Gastrocnemius medialis (tissue), 4 donors: ENCODE data around the gene ADAR.

Source experiments
- POLR2A ChIP-seq, 2 donors: fragments of 450-650 bp; IDR thresholded peaks; one replicate each; pipeline ENCODE4 v1.6.1; 2017; ENCODE audit warnings: antibody characterized with exemption in 2 of 2, mild to moderate bottlenecking in 2 of 2, moderate library complexity in 2 of 2
- TF ChIP-seq, protein P1 (sequence below), 5 experiments: fragments of 450-650 bp in 3 of 5; fragments of 200-600 bp in 2 of 5; sonication (generic) in 2 of 5; IDR thresholded peaks in 4 of 5; conservative IDR thresholded peaks in 1 of 5; 1 replicate in 4 of 5; 2 replicates in 1 of 5; pipeline ENCODE4 v1.5.1; 2016 to 2019; ENCODE audit warnings: antibody characterized with exemption in 5 of 5, mild to moderate bottlenecking in 3 of 5, moderate library complexity in 3 of 5

DNA sequence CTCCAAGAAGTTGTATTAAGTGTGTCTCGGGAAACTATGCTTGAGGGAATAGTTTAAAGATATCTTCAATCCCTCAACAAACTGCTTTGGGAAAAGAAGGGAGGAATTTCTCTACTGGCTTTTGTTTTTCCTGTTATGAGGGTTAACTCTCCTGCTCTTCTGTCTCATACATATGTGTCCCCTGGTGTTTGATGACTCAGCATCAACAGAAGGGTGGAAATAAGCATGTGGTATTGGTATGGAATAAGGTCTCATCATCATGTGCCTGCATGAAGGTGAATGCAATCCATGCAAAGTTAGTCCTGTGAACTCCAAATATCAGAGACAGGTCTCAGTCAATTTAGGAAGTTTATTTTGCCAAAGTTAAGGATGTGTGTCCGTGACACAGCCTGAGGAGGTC is 27.2 kb upstream of the ADAR start:
- TF ChIP-seq POLR2A (IDR thresholded peaks at IDR 0.05) = no peak
- TF ChIP-seq, protein P1, sequence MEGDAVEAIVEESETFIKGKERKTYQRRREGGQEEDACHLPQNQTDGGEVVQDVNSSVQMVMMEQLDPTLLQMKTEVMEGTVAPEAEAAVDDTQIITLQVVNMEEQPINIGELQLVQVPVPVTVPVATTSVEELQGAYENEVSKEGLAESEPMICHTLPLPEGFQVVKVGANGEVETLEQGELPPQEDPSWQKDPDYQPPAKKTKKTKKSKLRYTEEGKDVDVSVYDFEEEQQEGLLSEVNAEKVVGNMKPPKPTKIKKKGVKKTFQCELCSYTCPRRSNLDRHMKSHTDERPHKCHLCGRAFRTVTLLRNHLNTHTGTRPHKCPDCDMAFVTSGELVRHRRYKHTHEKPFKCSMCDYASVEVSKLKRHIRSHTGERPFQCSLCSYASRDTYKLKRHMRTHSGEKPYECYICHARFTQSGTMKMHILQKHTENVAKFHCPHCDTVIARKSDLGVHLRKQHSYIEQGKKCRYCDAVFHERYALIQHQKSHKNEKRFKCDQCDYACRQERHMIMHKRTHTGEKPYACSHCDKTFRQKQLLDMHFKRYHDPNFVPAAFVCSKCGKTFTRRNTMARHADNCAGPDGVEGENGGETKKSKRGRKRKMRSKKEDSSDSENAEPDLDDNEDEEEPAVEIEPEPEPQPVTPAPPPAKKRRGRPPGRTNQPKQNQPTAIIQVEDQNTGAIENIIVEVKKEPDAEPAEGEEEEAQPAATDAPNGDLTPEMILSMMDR (IDR thresholded peaks at IDR 0.05 in 4 of 5, conservative IDR thresholded peaks at IDR 0.05 in 1 of 5) = no peak
